ENCODE measurements around the gene CD2. TPM values are rescaled to one million over a fixed set of nuclear protein-coding genes. Genes with fewer than 3 reads are reported as not detected.

Gene CD2
- total and polyA plus RNA-seq, 2 of the 8 experiments (the other 6 are each of a cell fraction or from before 2014, with no cell fraction given), result not detected

- Histone ChIP-seq H3K14ac (ENCODE audit: insufficient read length) (no peak overlapping the region), H3K4me2 (ENCODE audit: insufficient read depth in 1 of 2, low read depth in 2 of 2, low read length in 2 of 2) (no peak overlapping the region), H3K27me3 (replicated peaks in 1 of 4; ENCODE audit: control insufficient read depth in 3 of 4, extremely low read depth in 1 of 4, insufficient read depth in 3 of 4, low read length in 3 of 4) (no peaks in the 10 kb centered on the region), H3K9ac (replicated peaks in 1 of 4; ENCODE audit: extremely low read depth in 1 of 4, low read depth in 3 of 4, low read length in 3 of 4) (no peak overlapping the region), H2BK20ac (ENCODE audit: low read length) (no peak overlapping the region), H4K5ac (ENCODE audit: insufficient read length, low read depth, low read length) (no peak overlapping the region), H2BK15ac (ENCODE audit: low read length) (no peak overlapping the region), H3K4me1 (replicated peaks in 1 of 4; ENCODE audit: control insufficient read depth in 3 of 4, insufficient read depth in 4 of 4, low read length in 3 of 4) (no peaks in the 10 kb centered on the region), H3K4ac (replicated peaks; ENCODE audit: insufficient read length, low read depth, low read length) (no peak overlapping the region), H3K9me3 (ENCODE audit: insufficient read depth in 2 of 2, low read depth in 1 of 2, low read length in 1 of 2) (no peaks in the 10 kb centered on the region), H2BK120ac (replicated peaks; ENCODE audit: low read depth, low read length) (no peak overlapping the region), H4K91ac (replicated peaks; ENCODE audit: insufficient read length, low read length) (no peak overlapping the region), H3K27ac (ENCODE audit: low read depth, low read length) (no peak overlapping the region), H3K23ac (ENCODE audit: insufficient read length) (no peak overlapping the region), H3K36me3 (ENCODE audit: control insufficient read depth in 2 of 4, insufficient read depth in 4 of 4, low read length in 3 of 4) (no peaks in the 10 kb centered on the region), H2AFZ (ENCODE audit: low read length) (no peak overlapping the region), H2AK5ac (ENCODE audit: low read depth, low read length) (no peak overlapping the region), H3K79me2 (ENCODE audit: control insufficient read depth in 1 of 2, insufficient read depth in 2 of 2, low read length in 2 of 2) (no peaks in the 10 kb centered on the region), H2BK5ac (ENCODE audit: low read depth, low read length) (no peak overlapping the region), H3K18ac (ENCODE audit: extremely low read depth, low read length) (no peak overlapping the region), H4K8ac (ENCODE audit: extremely low read depth, insufficient read depth, low read length) (no peak overlapping the region), H2BK12ac (ENCODE audit: low read depth, low read length) (no peak overlapping the region), H4K20me1 (replicated peaks in 1 of 2; ENCODE audit: control insufficient read depth in 1 of 2, insufficient read depth in 2 of 2, low read length in 2 of 2) (no peaks in the 10 kb centered on the region), H3K4me3 (ENCODE audit: extremely low read depth in 1 of 4, insufficient read depth in 2 of 4, low read depth in 3 of 4, low read length in 4 of 4) (no peak overlapping the region), H3K23me2 (ENCODE audit: low read depth, low read length) (no peaks in the 10 kb centered on the region), H3K79me1 (ENCODE audit: low read depth, low read length) (no peaks in the 10 kb centered on the region), H3K56ac (replicated peaks; ENCODE audit: insufficient read length, low read depth, low read length) (no peak overlapping the region)
- FAIRE-seq (no peak), DNase-seq (ENCODE audit: low read depth in 1 of 2, low spot score in 2 of 2) (no peak)
- ChIA-PET CTCF (ENCODE audit: partially characterized antibody) (interaction anchor here (0.6 to 7.3 kb wide), 11 partner anchors 11 to 1155 kb away, joined by 3 to 62 read pairs (median 6); no protein-coding TSS in a partner anchor), POLR2A (ENCODE audit: partially characterized antibody) (interaction anchor here (0.8 to 2.4 kb wide), 2 partner anchors 152 to 333 kb away, joined by 3 to 8 read pairs; partner anchors contain the start of gene TTF2)
- 87% methylated on average over 5 of the region's 5 CpGs; no CpG with 5 or more reads in 1 of the 2 experiments for WGBS, 2 experiments (ENCODE audit: extremely low coverage in 1 of 2, insufficient coverage in 1 of 2, insufficient read length in 1 of 2, insufficient replicate concordance in 2 of 2, low coverage in 1 of 2, low lambda C conversion rate in 2 of 2, missing lambda C conversion rate in 1 of 2)
- TF ChIP-seq SP2 (IDR thresholded peaks at IDR 0.05; ENCODE audit: low read length), result no peak
- TF ChIP-seq TCF12 (IDR thresholded peaks at IDR 0.05; ENCODE audit: low read depth, low read length), result no peak
- no peak for TF ChIP-seq KDM5A (IDR thresholded peaks at IDR 0.05; ENCODE audit: low read length)
- no peak for TF ChIP-seq CREB1 (IDR thresholded peaks at IDR 0.05)
- no peak for TF ChIP-seq SAP30 (IDR thresholded peaks at IDR 0.05; ENCODE audit: insufficient read depth, insufficient replicate concordance, low read length)
- TF ChIP-seq CBX8 (IDR thresholded peaks at IDR 0.05; ENCODE audit: borderline replicate concordance, low read depth, low read length), result no peak
- TF ChIP-seq BCL11A (IDR thresholded peaks at IDR 0.05; ENCODE audit: low read depth in 2 of 2, low read length in 2 of 2), result no peak
- no peak for TF ChIP-seq JUN (IDR thresholded peaks at IDR 0.05; ENCODE audit: low read depth, low read length)
- no peak for TF ChIP-seq CBX5 (IDR thresholded peaks at IDR 0.05; ENCODE audit: low read depth, low read length)
- no peak for TF ChIP-seq RNF2 (IDR thresholded peaks at IDR 0.05; ENCODE audit: borderline replicate concordance, low read depth, low read length, missing control alignments, poor library complexity, severe bottlenecking)
- no peak for TF ChIP-seq HDAC2 (IDR thresholded peaks at IDR 0.05; ENCODE audit: borderline replicate concordance in 1 of 2, low read depth in 2 of 2, low read length in 2 of 2)
These were observed 27.1 kb upstream of the CD2 start for GRCh38 chr1:116726872-116727820.

Data from H1 (cell line).